ENCODE results near the gene MVP.
"Not testable (repeated sequence)": the region's sequence is repeated elsewhere in the genome, so short reads cannot be mapped to it uniquely, and the experiment has no call there.

Gene MVP

GRCh38 chr16:29815793-29816693, 4.2 kb upstream of the MVP start, which contains the start of gene PAGR1:
Gene PAGR1 (plus strand): TSS chr16:29816152. CDS start chr16:29816526, 374 bp downstream.
- peak; percentile 99 for DNase-seq

DNA sequence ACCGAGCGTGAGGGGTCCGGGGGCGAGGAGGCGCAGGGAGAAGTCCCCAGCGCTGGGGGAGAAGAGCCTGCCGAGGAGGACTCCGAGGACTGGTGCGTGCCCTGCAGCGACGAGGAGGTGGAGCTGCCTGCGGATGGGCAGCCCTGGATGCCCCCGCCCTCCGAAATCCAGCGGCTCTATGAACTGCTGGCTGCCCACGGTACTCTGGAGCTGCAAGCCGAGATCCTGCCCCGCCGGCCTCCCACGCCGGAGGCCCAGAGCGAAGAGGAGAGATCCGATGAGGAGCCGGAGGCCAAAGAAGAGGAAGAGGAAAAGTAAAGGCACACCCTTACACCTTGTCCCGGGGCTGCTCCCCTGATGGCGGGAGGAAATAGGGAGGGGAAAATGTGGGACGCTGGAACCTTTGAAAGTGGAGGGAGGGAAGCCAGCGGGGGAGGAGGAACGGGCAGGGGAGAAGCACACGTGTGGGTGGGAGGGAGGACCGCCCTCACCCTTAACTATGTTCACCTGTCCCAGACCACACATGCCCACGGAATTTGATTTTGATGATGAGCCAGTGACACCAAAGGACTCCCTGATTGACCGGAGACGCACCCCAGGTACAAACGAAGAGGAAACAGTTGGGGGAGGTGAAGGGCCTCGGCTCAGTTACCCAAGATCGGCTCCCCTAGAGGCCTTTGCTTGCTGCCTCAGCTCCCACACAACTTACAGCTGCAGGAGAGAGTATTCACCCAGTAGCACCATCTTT, 3.4 kb upstream of the MVP start:
- peak; percentile 16 for DNase-seq

DNA sequence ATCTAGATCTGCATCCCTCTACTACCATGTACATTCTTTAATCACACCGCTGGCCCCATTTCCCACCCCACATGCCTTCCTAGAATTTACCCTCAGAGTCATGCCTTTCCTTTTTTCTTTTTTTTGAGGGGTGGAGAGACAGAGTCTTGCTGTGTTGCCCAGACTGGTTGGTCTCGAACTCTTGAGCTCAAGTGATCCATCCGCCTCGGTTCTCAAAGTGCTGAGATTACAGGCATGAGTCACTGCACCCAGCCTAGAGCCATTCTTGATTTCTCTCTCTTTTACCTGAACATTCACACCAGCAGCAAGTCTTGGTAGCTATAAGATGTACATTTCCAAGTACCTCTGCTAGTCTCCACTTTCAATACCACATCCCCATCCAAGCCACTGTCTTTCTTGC, 2.2 kb upstream of the MVP start:
- DNase-seq = no peak

DNA sequence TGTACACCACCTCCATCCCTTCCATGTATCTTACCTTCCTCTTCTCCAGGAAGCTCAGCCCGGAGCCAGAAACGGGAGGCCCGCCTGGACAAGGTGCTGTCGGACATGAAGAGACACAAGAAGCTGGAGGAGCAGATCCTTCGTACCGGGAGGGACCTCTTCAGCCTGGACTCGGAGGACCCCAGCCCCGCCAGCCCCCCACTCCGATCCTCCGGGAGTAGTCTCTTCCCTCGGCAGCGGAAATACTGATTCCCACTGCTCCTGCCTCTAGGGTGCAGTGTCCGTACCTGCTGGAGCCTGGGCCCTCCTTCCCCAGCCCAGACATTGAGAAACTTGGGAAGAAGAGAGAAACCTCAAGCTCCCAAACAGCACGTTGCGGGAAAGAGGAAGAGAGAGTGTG, 756 bp upstream of the MVP start:
- DNase-seq = no peak

DNA sequence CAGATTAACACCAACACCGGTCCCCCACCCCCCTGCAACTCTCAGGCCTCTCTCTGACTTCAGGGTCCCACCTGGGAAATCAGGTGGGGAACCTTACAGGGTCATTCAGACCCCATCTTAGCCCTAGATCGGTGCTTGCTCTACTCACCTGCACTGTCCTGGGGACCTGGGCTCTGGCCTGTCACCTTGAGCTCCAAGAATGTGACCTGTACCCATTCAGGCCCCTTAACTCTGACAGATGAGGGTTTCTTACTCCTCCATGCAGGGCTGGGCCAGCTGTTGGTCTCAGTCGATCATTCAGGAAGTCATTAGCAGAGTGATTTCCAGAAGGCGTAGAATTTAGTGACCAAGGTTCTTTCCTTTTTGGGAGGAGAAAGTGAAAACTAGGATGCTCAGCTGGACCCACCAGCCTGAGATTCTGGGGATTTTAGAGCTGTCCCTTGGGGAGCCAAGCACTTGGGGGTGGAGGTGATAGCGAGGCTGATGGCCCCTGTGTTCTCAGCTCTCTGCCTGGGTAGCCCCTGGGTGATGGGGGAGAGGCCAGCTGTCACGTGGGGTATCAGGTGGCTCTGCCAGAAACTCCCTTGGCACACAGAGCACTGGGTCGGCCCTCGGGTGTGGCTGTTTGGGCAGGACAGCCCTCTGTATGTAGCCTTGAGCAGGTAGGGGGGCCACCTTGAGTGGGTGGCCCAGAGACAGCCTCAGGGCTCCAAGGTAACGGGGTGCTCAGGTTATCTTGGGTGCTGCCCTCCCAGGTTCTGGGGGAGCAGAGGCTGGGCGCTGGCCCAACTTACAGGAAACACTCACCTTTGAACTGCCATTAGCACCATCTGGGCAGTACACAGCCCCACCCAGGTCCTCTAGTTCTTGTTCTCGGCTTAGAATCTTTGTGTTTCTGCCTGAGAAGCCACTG, 724 bp downstream of the MVP start:
- no peak for DNase-seq

GRCh38 chr16:29821643-29822115, 1.4 kb downstream of the MVP start:
- no peak for DNase-seq

DNA sequence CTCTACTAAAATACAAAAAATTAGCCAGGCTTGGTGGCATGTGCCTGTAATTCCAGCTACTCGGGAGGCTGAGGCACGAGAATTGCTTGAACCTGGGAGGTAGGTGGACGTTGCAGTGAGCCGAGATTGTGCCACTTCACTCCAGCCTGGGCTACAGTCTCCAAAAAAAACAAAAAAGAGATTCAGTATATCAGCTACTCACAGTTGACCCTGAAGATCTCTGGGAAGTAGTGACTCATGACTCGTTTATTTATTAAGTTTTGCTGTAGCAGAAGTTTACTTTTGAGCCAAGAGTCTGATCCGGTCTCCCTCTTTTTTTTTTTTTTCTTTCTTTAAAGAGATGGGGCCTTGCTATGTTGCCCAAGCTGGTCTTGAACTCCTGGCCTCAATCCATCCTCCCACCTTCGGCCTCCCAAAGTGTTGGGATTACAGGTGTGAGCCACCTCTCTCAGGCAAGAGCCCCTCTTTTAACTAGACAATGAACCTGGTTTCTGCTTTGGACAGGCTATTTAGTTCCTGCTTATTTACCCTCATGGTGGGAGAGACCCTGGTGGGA, 4.4 kb downstream of the MVP start:
- no peak for DNase-seq

DNA sequence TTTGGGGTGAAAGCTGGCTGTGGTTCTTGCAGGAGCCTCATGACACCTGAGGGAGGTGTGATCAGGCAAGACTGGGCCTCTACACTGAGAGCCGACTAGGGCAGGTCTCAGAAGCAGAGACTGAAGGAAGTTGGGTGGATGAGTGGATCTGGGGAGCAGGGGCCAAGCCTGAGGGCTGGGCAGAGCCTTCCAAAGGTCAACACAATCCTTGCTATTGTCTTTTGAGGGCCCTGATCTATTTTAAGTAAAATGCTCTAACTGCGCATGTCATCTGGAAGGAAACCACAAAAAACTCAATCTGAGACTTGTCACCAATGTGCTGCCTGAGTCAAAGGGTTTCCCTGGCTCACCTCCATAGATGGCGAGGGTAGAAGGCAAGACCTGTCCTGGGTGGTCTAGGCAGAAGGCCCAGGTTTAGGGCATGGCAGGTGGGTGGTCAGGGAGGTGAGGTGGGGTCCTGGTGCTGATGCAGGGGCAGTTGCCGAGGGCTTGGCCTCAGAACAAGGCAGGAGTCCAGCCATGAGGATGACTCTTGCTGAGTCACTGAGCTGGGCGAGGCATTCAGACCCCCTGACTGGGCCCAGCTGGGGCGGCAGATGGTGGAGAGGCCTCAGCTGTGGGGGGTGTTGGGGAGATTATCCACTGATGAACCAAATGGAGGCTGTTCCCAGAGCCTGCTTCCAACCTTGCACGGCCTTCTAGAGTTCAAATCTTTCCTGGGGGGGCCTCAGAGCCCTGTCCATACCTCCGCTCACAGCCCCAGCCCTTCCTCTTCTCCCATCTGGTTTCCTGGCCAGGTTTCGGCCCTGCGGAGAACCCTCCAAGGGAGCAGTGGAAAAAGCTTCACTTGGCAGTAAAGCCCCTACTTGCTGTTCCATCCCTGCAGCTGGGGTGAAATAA, 5.1 kb downstream of the MVP start:
- DNase-seq = no peak

GRCh38 chr16:29826342-29826695, 6.1 kb downstream of the MVP start:
- DNase-seq = no peak

- no peak for DNase-seq
These were observed 10.5 kb downstream of the MVP start for GRCh38 chr16:29830774-29831173.

- DNase-seq = no peak
These were observed 11.2 kb downstream of the MVP start for GRCh38 chr16:29831490-29831889.

DNA sequence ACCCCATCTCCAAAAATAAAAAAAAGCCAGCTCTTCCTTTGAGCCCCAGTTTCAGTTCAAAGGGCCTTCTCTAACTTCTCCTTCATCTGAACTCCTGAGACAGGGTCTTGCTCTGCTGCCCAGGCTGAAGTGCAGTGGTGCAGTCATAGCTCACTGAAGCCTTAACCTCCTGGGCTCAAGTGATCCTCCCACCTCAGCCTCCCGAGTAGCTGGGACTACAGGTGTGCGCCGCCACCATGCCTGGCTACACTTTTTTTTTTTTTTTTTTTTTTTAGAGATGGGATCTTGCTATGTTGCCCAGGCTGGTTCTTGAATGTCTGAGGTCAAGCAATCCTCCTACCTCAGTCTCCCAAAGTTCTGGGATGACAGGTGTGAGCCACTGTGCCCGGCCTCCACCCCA, 13.0 kb downstream of the MVP start:
- DNase-seq = not testable (repeated sequence)

- no peak for DNase-seq
These were observed 13.8 kb downstream of the MVP start for GRCh38 chr16:29834079-29834478.

- no peak for DNase-seq
These were observed 15.7 kb downstream of the MVP start for GRCh38 chr16:29835926-29836325.

DNA sequence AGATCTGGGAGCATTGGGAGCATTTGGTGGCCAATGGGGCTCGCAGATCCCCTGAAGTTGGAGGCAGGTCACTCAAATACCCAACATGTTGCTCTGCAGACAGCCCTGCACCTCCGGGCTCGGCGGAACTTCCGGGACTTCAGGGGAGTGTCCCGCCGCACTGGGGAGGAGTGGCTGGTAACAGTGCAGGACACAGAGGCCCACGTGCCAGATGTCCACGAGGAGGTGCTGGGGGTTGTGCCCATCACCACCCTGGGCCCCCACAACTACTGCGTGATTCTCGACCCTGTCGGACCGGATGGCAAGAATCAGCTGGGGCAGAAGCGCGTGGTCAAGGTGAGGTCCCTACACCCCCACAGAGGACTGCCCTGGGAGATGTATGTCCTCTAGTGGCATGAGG, 16.4 kb downstream of the MVP start:
- no peak for DNase-seq

- DNase-seq = no peak
These were observed 17.6 kb downstream of the MVP start for GRCh38 chr16:29837841-29838240.

DNA sequence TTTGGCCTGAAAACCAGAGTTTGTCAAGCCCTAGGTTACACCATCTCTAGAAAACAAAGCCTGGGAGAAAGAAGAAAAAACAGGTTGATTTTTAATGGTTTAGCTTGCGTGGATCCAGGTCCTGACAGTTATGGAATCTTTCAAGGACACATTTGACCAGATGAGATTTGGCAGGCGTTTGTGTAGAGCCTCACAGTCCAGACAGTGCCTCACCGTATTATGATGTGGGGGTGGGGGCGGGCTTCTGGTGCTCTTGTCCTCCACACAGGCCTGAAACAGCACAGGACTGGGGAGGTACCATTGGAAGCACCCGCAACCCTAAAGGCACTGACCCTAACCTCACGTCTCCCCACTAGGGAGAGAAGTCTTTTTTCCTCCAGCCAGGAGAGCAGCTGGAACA, 19.6 kb downstream of the MVP start:
- DNase-seq = no peak

GRCh38 chr16:29840240-29840639, 20.0 kb downstream of the MVP start:
- no peak for DNase-seq

DNA sequence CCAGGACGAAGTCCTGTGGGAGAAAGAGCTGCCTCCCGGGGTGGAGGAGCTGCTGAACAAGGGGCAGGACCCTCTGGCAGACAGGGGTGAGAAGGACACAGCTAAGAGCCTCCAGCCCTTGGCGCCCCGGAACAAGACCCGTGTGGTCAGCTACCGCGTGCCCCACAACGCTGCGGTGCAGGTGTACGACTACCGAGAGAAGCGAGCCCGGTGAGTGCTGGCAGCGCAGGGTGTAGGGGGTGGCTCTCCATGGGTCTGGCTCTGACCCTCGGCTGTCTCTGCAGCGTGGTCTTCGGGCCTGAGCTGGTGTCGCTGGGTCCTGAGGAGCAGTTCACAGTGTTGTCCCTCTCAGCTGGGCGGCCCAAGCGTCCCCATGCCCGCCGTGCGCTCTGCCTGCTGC, 21.4 kb downstream of the MVP start:
- no peak for DNase-seq

GRCh38 chr16:29842732-29843346, 22.6 kb downstream of the MVP start:
- no peak for DNase-seq

- DNase-seq = no peak
These were observed 23.7 kb downstream of the MVP start for GRCh38 chr16:29843931-29844330.

Measured in SHP77 treated with DMSO at 0.1 percent for 48 hours (cell line).